ENCODE data around the gene TUBB2A. TPM values are rescaled to one million over a fixed set of nuclear protein-coding genes. Genes with fewer than 3 reads are reported as not detected.

TUBB2A gene
- total and polyA plus RNA-seq, 10 of the 15 experiments (the other 5 are each of a cell fraction or from before 2014, with no cell fraction given), result 2.2 to 49.5 (median 31.3) TPM

- POLR2A ChIA-PET, result no interaction called here
- TF ChIP-seq SRF (IDR thresholded peaks at IDR 0.05; ENCODE audit: low read depth in 2 of 2, low read length in 2 of 2), result no peak
- no peak for TF ChIP-seq ZBED1 (IDR thresholded peaks at IDR 0.05; ENCODE audit: borderline replicate concordance)
- no peak for TF ChIP-seq PKNOX1 (IDR thresholded peaks at IDR 0.05)
- no peak for TF ChIP-seq HDGF (IDR thresholded peaks at IDR 0.05)
- TF ChIP-seq CEBPB (IDR thresholded peaks at IDR 0.05; ENCODE audit: borderline replicate concordance in 1 of 2, low read depth in 2 of 2, low read length in 2 of 2), result no peak
- TF ChIP-seq CREM (IDR thresholded peaks at IDR 0.05; ENCODE audit: low read depth), result no peak
- TF ChIP-seq MLLT1 (IDR thresholded peaks at IDR 0.05), result no peak
- TF ChIP-seq TARDBP (IDR thresholded peaks at IDR 0.05; ENCODE audit: borderline replicate concordance), result no peak
- no peak for TF ChIP-seq CUX1 (IDR thresholded peaks at IDR 0.05; ENCODE audit: insufficient replicate concordance, low read depth, low read length)
- TF ChIP-seq CBX3 (IDR thresholded peaks at IDR 0.05; ENCODE audit: borderline replicate concordance, low read depth), result no peak
- TF ChIP-seq HCFC1 (IDR thresholded peaks at IDR 0.05; ENCODE audit: low read length), result no peak
- TF ChIP-seq PBX3 (IDR thresholded peaks at IDR 0.05; ENCODE audit: insufficient replicate concordance, low read depth, low read length), result no peak
- TF ChIP-seq RELB (IDR thresholded peaks at IDR 0.05; ENCODE audit: low read depth), result no peak
- TF ChIP-seq NR2F1 (conservative IDR thresholded peaks at IDR 0.05), result no peak
Measured at GRCh38 chr6:3138341-3138740, 19.0 kb downstream of the TUBB2A start.

More at GRCh38 chr6:3138341-3138740, 19.0 kb downstream of the TUBB2A start:
- ChIA-PET CTCF (interaction anchor here (0.9 kb wide), 1 partner anchor 12 kb away, joined by 5 read pairs; no protein-coding TSS in a partner anchor), RAD21 (ENCODE audit: unreplicated experiment) (no interaction called here), SMC1A (ENCODE audit: uncharacterized antibody, unreplicated experiment) (interaction anchor here (0.6 kb wide), 1 partner anchor 1319 kb away, joined by 3 read pairs; no protein-coding TSS in a partner anchor)
- H2AFZ ChIP-seq (ENCODE audit: control insufficient read depth, low read depth, low read length), result no peak overlapping the region
- no peaks in the 10 kb centered on the region for H3K9me3 ChIP-seq (replicated peaks; ENCODE audit: control insufficient read depth, insufficient read depth, low read length)
- H3K27me3 ChIP-seq (replicated peaks in 1 of 2; ENCODE audit: control insufficient read depth in 2 of 2, insufficient read depth in 2 of 2, low read length in 1 of 2), result no peaks in the 10 kb centered on the region
- no peak overlapping the region for H3K27ac ChIP-seq (ENCODE audit: control insufficient read depth, insufficient read depth)
- no TSS peak for BruUV-seq (replicated peaks)
- no peak for FAIRE-seq
- H3K9ac ChIP-seq (ENCODE audit: control insufficient read depth, insufficient read depth, low read length), result no peak overlapping the region
- ATAC-seq, result no peak
- H3K4me2 ChIP-seq (ENCODE audit: control insufficient read depth, insufficient read depth), result no peak overlapping the region
- H3K36me3 ChIP-seq (ENCODE audit: control insufficient read depth in 2 of 2, insufficient read depth in 2 of 2, low read length in 1 of 2), result no peaks in the 10 kb centered on the region
- no peak overlapping the region for H3K4me3 ChIP-seq
- no peaks in the 10 kb centered on the region for H3K79me2 ChIP-seq (ENCODE audit: control insufficient read depth, insufficient read depth, low read length)
- intact Hi-C loops (cut with micrococcal nuclease; ENCODE audit: unreplicated experiment) (no loop called here), in situ Hi-C loops (cut with MboI) (no loop called here)
- 94% methylated on average over 1 of the region's 1 CpG for WGBS (ENCODE audit: insufficient coverage, insufficient replicate concordance, low lambda C conversion rate, missing lambda C conversion rate)
- DNase-seq (ENCODE audit: low read depth, low spot score), result no peak
- H3K4me1 ChIP-seq (ENCODE audit: control insufficient read depth, insufficient read depth, low read length), result peaks cover 7% of the 10 kb centered on the region
- no peaks in the 10 kb centered on the region for H4K20me1 ChIP-seq (ENCODE audit: control insufficient read depth, insufficient read depth)

Data from GM12878 (cell line).